ENCODE measurements around the gene TMEM37. TPM values are rescaled to one million over a fixed set of nuclear protein-coding genes. Genes with fewer than 3 reads are reported as not detected.

Gene TMEM37
- total RNA-seq, 1 donor from 2014 or later, result not detected

DNA sequence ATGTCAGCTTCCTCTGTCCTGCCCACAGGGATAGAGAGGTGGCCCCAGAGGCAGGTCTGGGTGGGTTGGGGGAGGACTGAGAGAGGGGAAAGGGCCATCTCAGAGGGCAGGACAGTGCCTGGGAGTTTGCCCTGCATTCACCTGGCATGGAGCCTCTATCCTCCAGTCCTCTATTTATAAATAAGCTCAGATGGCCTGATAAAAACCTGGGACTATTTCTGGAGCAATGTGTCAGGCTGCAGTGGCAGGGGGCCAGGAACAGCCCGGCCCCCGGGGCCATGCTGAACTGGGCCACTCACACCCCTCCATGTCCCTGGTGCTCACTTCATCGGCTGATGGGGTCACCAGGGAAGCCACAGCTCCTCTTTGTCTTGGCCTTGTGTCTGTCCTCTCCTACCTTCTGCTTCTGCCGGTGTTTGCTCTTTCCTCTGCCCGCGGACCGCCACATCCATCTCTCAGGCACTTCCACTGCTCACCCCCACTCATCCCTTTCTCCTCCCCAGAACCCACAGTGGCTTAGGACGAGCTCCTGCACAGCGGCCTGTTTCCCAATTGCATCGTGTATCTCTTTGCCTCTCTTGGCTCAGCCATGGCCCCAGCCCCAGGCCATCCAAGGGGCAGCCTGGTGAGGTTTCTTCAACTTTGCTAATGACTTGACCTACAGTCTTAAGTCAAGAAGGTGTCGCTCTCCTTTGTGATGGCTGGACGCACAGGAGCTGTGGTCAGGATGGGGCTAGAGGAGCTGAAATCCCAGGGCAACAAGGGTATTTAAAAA, 53.9 kb downstream of the TMEM37 start:
- no peaks in the 10 kb centered on the region for H3K36me3 ChIP-seq (ENCODE audit: control insufficient read depth, insufficient read depth, low read length)
- H3K4me3 ChIP-seq (ENCODE audit: low read depth, low read length), result no peak overlapping the region
- no peaks in the 10 kb centered on the region for H3K27me3 ChIP-seq (ENCODE audit: control insufficient read depth, insufficient read depth, low read length)
- TF ChIP-seq, protein P1, sequence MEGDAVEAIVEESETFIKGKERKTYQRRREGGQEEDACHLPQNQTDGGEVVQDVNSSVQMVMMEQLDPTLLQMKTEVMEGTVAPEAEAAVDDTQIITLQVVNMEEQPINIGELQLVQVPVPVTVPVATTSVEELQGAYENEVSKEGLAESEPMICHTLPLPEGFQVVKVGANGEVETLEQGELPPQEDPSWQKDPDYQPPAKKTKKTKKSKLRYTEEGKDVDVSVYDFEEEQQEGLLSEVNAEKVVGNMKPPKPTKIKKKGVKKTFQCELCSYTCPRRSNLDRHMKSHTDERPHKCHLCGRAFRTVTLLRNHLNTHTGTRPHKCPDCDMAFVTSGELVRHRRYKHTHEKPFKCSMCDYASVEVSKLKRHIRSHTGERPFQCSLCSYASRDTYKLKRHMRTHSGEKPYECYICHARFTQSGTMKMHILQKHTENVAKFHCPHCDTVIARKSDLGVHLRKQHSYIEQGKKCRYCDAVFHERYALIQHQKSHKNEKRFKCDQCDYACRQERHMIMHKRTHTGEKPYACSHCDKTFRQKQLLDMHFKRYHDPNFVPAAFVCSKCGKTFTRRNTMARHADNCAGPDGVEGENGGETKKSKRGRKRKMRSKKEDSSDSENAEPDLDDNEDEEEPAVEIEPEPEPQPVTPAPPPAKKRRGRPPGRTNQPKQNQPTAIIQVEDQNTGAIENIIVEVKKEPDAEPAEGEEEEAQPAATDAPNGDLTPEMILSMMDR (IDR thresholded peaks at IDR 0.05; ENCODE audit: insufficient read depth, low read length, severe bottlenecking), result no peak
- FAIRE-seq, result no peak
- no peak for DNase-seq (ENCODE audit: low read depth)

- no peaks in the 10 kb centered on the region for H3K27me3 ChIP-seq (ENCODE audit: control insufficient read depth, insufficient read depth, low read length)
- FAIRE-seq, result no peak
- no peaks in the 10 kb centered on the region for H3K36me3 ChIP-seq (ENCODE audit: control insufficient read depth, insufficient read depth, low read length)
- H3K4me3 ChIP-seq (ENCODE audit: low read depth, low read length), result no peak overlapping the region
- TF ChIP-seq, protein P1 (IDR thresholded peaks at IDR 0.05; ENCODE audit: insufficient read depth, low read length, severe bottlenecking), result no peak
- DNase-seq (ENCODE audit: low read depth), result no peak
These were observed 54.7 kb downstream of the TMEM37 start for GRCh38 chr2:119486196-119486827.

- no peak for FAIRE-seq
These were observed 55.2 kb downstream of the TMEM37 start for GRCh38 chr2:119486886-119487285.

GRCh38 chr2:119487434-119488244, 56.0 kb downstream of the TMEM37 start:
- Histone ChIP-seq H3K36me3 (ENCODE audit: control insufficient read depth, insufficient read depth, low read length) (no peaks in the 10 kb centered on the region), H3K4me3 (ENCODE audit: low read depth, low read length) (no peak overlapping the region), H3K27me3 (ENCODE audit: control insufficient read depth, insufficient read depth, low read length) (no peaks in the 10 kb centered on the region)
- DNase-seq (ENCODE audit: low read depth) (no peak), FAIRE-seq (no peak)
- TF ChIP-seq, protein P1 (IDR thresholded peaks at IDR 0.05; ENCODE audit: insufficient read depth, low read length, severe bottlenecking), result no peak

More at GRCh38 chr2:119486886-119487285, 55.2 kb downstream of the TMEM37 start:
- no peak for DNase-seq (ENCODE audit: low read depth)
- TF ChIP-seq, protein P1 (IDR thresholded peaks at IDR 0.05; ENCODE audit: insufficient read depth, low read length, severe bottlenecking), result no peak
- Histone ChIP-seq H3K27me3 (ENCODE audit: control insufficient read depth, insufficient read depth, low read length) (no peaks in the 10 kb centered on the region), H3K4me3 (ENCODE audit: low read depth, low read length) (no peak overlapping the region), H3K36me3 (ENCODE audit: control insufficient read depth, insufficient read depth, low read length) (no peaks in the 10 kb centered on the region)

Other genes starting within 250 kb of the TMEM37 start
- gene STEAP3, start 208.0 kb upstream of the TMEM37 start, total RNA-seq, result 8.1 and 11.8 TPM in 2 replicates
- gene C2orf76, start 65.0 kb upstream of the TMEM37 start, total RNA-seq, result 4.7 and 12.3 TPM in 2 replicates
- gene DBI, start 64.9 kb upstream of the TMEM37 start, total RNA-seq, result 75.3 and 98.1 TPM in 2 replicates
- gene SCTR, start 92.6 kb downstream of the TMEM37 start, total RNA-seq, result not detected in 2 replicates
- gene CFAP221, start 112.6 kb downstream of the TMEM37 start, total RNA-seq, result 0.26 TPM in 1 of 2 replicates, not detected in the other
- gene TMEM177, start 247.3 kb downstream of the TMEM37 start, total RNA-seq, result 6.6 and 9.6 TPM in 2 replicates